Neutrophil (primary cell): Measurements from ENCODE around the gene FHOD1.

Source experiments
- H3K27ac ChIP-seq: fragments of 200-600 bp; sonication (generic); 2 replicates; pipeline ENCODE4 v1.5.1; 2016; ENCODE audit warnings: mild to moderate bottlenecking, moderate library complexity
- H3K27me3 ChIP-seq: fragments of 200-600 bp; sonication (generic); 2 replicates; pipeline ENCODE4 v1.6.0; 2016; ENCODE audit warnings: mild to moderate bottlenecking
- H3K36me3 ChIP-seq: fragments of 200-600 bp; sonication (generic); 2 replicates; pipeline ENCODE4 v1.5.1; 2017
- H3K4me1 ChIP-seq, 2 experiments: fragments of 200-600 bp in 1 of 2; sonication (generic) in 1 of 2; 1 replicate in 1 of 2; 2 replicates in 1 of 2; pipeline versions ENCODE4 v1.5.1 to v1.6.1; 2013 to 2016; ENCODE audit warnings: low read depth in 1 of 2, low read length in 1 of 2, mild to moderate bottlenecking in 1 of 2, moderate library complexity in 1 of 2; ENCODE audit not compliant: control insufficient read depth in 1 of 2, insufficient read depth in 1 of 2
- H3K4me3 ChIP-seq, 2 experiments: fragments of 200-600 bp in 1 of 2; sonication (generic) in 1 of 2; 1 replicate in 1 of 2; 2 replicates in 1 of 2; pipeline ENCODE4 v1.5.1; 2013 to 2016; ENCODE audit warnings: low read depth in 1 of 2, low read length in 1 of 2, mild to moderate bottlenecking in 1 of 2, moderate library complexity in 1 of 2
- H3K9me3 ChIP-seq: fragments of 200-600 bp; sonication (generic); 2 replicates; pipeline ENCODE4 v1.5.1; 2016
- CTCF ChIP-seq: fragments of 200-600 bp; sonication (generic); IDR thresholded peaks from 2 replicates; pipeline ENCODE4 v1.5.1; 2016; ENCODE audit warnings: antibody characterized with exemption

FHOD1 gene

DNA sequence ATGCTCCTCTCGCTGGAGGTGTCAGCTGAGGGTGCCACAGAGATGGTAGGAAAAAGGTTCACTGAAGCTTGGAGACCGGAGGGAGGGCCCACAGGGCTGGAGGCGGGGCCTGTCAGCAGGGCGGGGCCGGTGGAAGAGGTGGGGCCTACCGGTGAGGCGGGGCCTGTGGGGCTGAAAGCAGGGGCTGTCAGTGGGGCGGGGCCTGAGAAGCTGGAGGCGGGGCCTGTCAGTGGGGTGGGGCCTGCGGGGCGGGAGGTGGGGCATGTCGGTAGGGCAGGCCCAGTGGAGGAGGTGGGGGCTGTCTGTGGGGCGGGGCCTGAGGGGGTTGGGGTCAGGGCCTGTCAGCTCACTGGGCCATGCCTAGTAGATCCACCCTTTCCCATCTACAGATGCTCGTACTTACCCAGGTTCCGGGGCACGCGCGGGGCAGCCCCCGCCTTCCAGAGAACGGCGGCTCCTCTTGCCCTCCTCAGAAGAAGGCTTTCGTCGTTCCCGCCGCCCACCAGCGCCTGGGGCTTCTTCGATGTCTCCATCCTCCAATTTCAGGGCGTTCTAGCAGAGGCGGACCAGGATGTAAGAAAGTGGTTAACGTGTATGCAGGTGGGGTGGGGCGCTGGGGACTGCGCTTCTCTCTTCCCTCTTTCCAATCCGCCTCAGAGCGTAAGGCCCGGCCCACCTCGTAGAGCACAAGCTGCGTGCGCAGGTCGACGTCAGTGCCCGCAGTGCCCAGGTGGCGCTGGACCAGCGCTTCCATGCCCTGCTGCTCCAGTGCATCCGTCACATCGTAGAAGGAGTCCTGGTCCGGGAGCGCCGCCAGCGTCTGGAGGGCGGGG is 10.5 kb downstream of the FHOD1 start:
- Histone ChIP-seq H3K36me3 (peaks cover 74% of the 10 kb centered on the region), H3K27ac (no peak overlapping the region), H3K27me3 (no peaks in the 10 kb centered on the region), H3K4me1 (no peaks in the 10 kb centered on the region), H3K9me3 (no peaks in the 10 kb centered on the region), H3K4me3 (no peak overlapping the region)
- no peak for TF ChIP-seq CTCF

DNA sequence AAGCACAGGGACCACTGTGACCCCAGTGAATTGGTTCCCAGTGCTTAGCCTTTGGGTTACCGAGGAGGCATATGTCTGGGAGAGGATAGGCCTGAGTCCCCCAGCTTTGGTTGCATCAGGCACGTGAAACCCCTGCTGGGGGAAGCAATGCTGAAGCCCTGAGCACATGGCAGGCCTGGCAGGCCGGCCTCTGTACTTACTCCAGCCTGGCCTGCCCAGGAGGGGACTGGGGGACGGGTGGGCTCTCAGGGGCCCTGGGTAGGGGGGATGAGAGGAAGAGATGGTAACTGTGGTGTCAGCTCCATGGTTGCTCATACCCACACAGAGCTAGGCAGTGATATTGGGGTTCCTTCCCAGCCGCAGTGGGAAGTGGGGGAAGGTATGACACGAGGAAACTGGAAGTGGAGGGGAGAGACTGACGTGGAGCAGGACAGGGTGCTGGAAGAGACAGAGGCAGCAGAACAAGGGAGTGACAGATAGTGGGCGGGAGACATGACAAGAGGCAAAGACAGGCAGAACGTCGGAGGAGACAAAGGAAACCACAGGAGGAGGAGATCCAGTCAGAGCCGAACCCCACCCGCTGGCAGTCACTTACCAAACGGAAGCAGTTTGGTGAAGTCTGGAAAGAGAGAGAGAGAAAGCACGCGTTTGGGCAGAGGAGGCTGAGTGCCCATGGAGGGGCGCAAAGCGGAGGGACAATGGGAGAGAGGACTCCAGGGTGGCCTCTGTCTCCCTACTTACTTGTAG is 11.3 kb downstream of the FHOD1 start:
- no peak for TF ChIP-seq CTCF
- Histone ChIP-seq H3K36me3 (peaks cover 81% of the 10 kb centered on the region), H3K9me3 (no peaks in the 10 kb centered on the region), H3K4me1 (no peaks in the 10 kb centered on the region), H3K27ac (no peak overlapping the region), H3K4me3 (no peak overlapping the region), H3K27me3 (no peaks in the 10 kb centered on the region)

- H3K27me3 ChIP-seq: no peaks in the 10 kb centered on the region
- TF ChIP-seq CTCF: no peak
Observed at GRCh38 chr16:67234180-67234597, 13.1 kb downstream of the FHOD1 start.

GRCh38 chr16:67233596-67233995 is 13.7 kb downstream of the FHOD1 start:
- Histone ChIP-seq H3K27ac (no peak overlapping the region), H3K36me3 (peaks cover 93% of the 10 kb centered on the region), H3K9me3 (no peaks in the 10 kb centered on the region), H3K4me3 (no peak overlapping the region), H3K27me3 (no peaks in the 10 kb centered on the region), H3K4me1 (no peaks in the 10 kb centered on the region)
- no peak for TF ChIP-seq CTCF

More at GRCh38 chr16:67234180-67234597, 13.1 kb downstream of the FHOD1 start:
- Histone ChIP-seq H3K27ac (no peak overlapping the region), H3K4me3 (no peak overlapping the region), H3K4me1 (no peaks in the 10 kb centered on the region), H3K9me3 (no peaks in the 10 kb centered on the region), H3K36me3 (peaks cover 93% of the 10 kb centered on the region)

GRCh38 chr16:67230809-67231660 is 16.2 kb downstream of the FHOD1 start:
- Histone ChIP-seq H3K4me3 (no peak overlapping the region), H3K27me3 (no peaks in the 10 kb centered on the region), H3K27ac (no peak overlapping the region), H3K36me3 (peaks cover 72% of the 10 kb centered on the region), H3K4me1 (peaks cover 14 to 15% of the 10 kb centered on the region in 2 experiments), H3K9me3 (no peaks in the 10 kb centered on the region)
- TF ChIP-seq CTCF: no peak
